Ovary (tissue), 9 donors: ENCODE data around the gene RNF8. TPM values are rescaled to one million over a fixed set of nuclear protein-coding genes. Genes with fewer than 3 reads are reported as not detected.

Source experiments
- DNase-seq, 5 donors: peaks; one replicate each; pipeline ENCODE4 v3.0.0-alpha.2; 2019 to 2020
- H3K27ac ChIP-seq, 2 donors: fragments of 200-600 bp; one replicate each; pipeline versions ENCODE4 v1.5.1 to v1.8.0; 2019 to 2022
- H3K27me3 ChIP-seq: fragments of 200-600 bp; one replicate; pipeline ENCODE4 v1.8.0; 2022
- H3K36me3 ChIP-seq: fragments of 200-600 bp; sonication (generic); one replicate; pipeline ENCODE4 v1.5.1; 2019
- H3K4me1 ChIP-seq: one replicate; pipeline ENCODE4 v1.8.1; 2013; ENCODE audit warnings: mild to moderate bottlenecking, moderate library complexity; ENCODE audit not compliant: insufficient read depth
- H3K4me3 ChIP-seq: fragments of 200-600 bp; sonication (generic); one replicate; pipeline ENCODE4 v1.5.1; 2017
- H3K9me3 ChIP-seq, 2 donors: fragments of 200-600 bp in 1 of 2; sonication (generic) in 1 of 2; one replicate each; pipeline versions ENCODE4 v1.5.1 to v1.8.1; 2013 to 2019; ENCODE audit warnings: mild to moderate bottlenecking in 1 of 2, moderate library complexity in 1 of 2
- EP300 ChIP-seq: sonication (generic); formaldehyde crosslinking; IDR thresholded peaks from one replicate; pipeline ENCODE4 v1.6.1; 2017; ENCODE audit warnings: antibody characterized with exemption
- POLR2A ChIP-seq: fragments of 450-650 bp; IDR thresholded peaks from one replicate; pipeline ENCODE4 v1.6.1; 2017; ENCODE audit warnings: antibody characterized with exemption, mild to moderate bottlenecking, moderate library complexity
- WGBS, 3 donors: extraction: QIAGEN DNeasy Blood & Tissue Kit in 1 of 3; methylation state at CpG; one replicate each; pipeline versions ENCODE4 v1.1.5 to v1.1.7; 2013 to 2017; 5-methylcytosine and 5-hydroxymethylcytosine counted together
- intact Hi-C, 4 donors: fragments of 100-400 bp; cut with DNase I; formaldehyde crosslinking; loops; one replicate each; pipeline versions ENCODE4 v1.11.0 to v1.15.1; 2022 to 2023
- polyA plus RNA-seq, 2 donors: library from polyadenylated mRNA; stranded (reverse); fragments of 200-250 nt in 1 of 2; fragments of 350-450 nt in 1 of 2; fragmentation: Illumina TruSeq in 1 of 2; extraction: RNeasy Lipid Tissue Mini Kit (QIAGEN cat#74804) in 1 of 2; gene quantifications; one replicate each; pipeline ENCODE4 v1.2.3, GENCODE V29; 2013 to 2014
- total RNA-seq, 7 donors: library from RNA; depleted of rRNA in 2 of 7; stranded (reverse); fragments of >200 nt in 2 of 7; fragmentation: NEBNext Ultra II Directional in 3 of 7; extraction: Animal tissue kit (Norgen Biotek cat#: 25700) in 3 of 7; gene quantifications; one replicate each; pipeline versions ENCODE4 v1.1.0 to v1.2.4, GENCODE V29; 2016 to 2023
- TF ChIP-seq, protein P1 (sequence below), 3 donors: fragments of 450-650 bp in 2 of 3; fragments of 200-600 bp in 1 of 3; IDR thresholded peaks; one replicate each; pipeline versions ENCODE4 v1.5.1 to v1.8.0; 2016 to 2022; ENCODE audit warnings: antibody characterized with exemption in 3 of 3, mild to moderate bottlenecking in 1 of 3
- donor health status: DM: no; HTN: no; CAD: no; lungs with moderate emphysema.
- donor health status: DM: no; HTN: no; CAD: no.
- donor health status: Bipolar disorder and iron deficiency.
- donor health status: DM: yes; HTN: yes; CAD: no.
- donor health status: DM: no; HTN: no; CAD: no.
- donor health status: DM: yes; HTN: yes; CAD: no.

The RNF8 gene
- total and polyA plus RNA-seq, 9 donors = 10.0 to 27.1 (median 17.6) TPM

DNA sequence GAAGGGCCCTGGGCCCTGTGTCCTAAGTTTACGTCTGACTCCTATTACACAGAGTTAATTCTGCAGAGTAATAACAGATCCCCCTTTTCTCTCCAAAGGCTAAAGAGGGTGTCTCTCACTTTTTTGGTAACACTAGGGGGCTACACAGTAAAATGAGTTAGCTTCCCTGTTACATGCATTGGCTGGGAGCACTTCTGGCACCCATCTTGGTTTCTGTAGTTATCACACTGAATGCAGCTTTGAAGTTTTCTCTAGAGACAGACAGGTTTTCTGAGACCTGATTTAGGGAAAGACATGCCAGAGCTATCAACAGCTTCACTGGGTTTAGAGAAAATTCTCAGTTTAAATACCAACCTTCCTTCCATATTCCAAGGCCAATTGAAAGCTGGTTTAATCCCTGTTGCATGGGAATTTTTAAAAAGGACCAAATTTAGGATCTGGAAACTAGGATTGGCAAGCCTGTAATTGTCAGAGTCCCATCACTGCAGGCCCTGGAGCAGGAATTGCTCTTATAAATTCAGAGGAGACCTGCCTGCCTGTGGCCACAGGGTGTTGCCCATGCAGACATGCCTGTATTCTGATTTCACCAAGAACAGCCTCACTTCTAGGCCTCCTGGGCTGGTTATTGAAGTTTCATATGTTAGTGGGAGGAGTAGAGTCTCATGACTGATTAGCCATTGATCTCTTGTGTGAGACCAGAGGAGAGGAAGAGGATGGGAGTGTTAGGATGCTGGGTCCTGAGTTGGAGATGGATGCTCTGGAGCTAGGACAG, 29.4 kb downstream of the RNF8 start:
- H3K27me3 ChIP-seq = no peaks in the 10 kb centered on the region
- TF ChIP-seq POLR2A = no peak
- TF ChIP-seq, protein P1, sequence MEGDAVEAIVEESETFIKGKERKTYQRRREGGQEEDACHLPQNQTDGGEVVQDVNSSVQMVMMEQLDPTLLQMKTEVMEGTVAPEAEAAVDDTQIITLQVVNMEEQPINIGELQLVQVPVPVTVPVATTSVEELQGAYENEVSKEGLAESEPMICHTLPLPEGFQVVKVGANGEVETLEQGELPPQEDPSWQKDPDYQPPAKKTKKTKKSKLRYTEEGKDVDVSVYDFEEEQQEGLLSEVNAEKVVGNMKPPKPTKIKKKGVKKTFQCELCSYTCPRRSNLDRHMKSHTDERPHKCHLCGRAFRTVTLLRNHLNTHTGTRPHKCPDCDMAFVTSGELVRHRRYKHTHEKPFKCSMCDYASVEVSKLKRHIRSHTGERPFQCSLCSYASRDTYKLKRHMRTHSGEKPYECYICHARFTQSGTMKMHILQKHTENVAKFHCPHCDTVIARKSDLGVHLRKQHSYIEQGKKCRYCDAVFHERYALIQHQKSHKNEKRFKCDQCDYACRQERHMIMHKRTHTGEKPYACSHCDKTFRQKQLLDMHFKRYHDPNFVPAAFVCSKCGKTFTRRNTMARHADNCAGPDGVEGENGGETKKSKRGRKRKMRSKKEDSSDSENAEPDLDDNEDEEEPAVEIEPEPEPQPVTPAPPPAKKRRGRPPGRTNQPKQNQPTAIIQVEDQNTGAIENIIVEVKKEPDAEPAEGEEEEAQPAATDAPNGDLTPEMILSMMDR (IDR thresholded peaks at IDR 0.05) = no peak
- no peaks in the 10 kb centered on the region for H3K9me3 ChIP-seq
- no peak overlapping the region for H3K27ac ChIP-seq
- H3K36me3 ChIP-seq = no peaks in the 10 kb centered on the region
- no peak for DNase-seq
- no peaks in the 10 kb centered on the region for H3K4me1 ChIP-seq
- intact Hi-C loops = no loop called here
- H3K4me3 ChIP-seq = no peak overlapping the region
- 91 to 93% (median 92%) methylated on average over 1 of the region's 1 CpG for whole genome bisulfite sequencing, 3 donors

DNA sequence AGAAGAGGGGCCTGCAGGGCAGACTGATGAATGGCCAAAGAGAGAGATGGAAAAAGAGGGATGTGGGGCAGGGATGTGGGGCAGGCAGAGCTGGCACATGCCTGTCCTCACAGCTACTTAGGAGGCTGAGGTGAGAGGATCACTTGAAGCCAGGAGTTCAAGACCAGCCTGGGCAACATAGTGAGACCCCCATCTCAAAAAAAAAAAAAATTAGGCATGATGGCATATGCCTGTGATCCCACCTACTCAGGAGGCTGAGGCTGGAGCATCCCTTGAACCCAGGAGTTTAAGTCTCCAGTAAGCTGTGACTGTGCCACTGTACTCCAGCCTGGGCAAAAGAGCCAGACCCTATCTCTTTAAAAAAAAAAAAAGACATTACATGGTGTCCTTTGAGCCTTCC, 34.8 kb downstream of the RNF8 start:
- DNase-seq = no peak
- no peak overlapping the region for H3K27ac ChIP-seq
- no peak overlapping the region for H3K4me3 ChIP-seq
- H3K9me3 ChIP-seq = no peaks in the 10 kb centered on the region
- H3K4me1 ChIP-seq = no peaks in the 10 kb centered on the region
- H3K36me3 ChIP-seq = no peaks in the 10 kb centered on the region
- intact Hi-C loops = no loop called here
- TF ChIP-seq, protein P1 (IDR thresholded peaks at IDR 0.05) = no peak
- no peak for TF ChIP-seq POLR2A
- no peak for TF ChIP-seq EP300
- H3K27me3 ChIP-seq = no peaks in the 10 kb centered on the region

DNA sequence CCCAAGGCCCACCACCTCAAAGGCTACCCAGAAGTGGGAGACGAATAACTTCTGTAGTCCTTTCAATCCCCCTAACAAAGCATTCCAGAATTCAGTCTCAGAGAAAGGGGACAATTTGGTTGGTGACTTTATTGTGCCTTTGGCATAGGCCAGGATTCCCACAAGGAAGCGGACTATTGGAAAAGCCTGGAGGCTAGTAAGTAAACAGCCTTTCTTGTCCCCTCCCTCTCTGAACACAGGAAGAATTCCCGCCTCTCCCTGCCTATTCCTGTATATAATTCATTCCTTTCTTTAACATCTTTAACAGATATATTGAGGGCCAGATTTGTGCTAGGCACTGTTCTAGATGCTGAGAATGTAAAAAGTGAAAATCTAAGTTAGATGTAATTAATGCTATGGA, 36.1 kb downstream of the RNF8 start:
- H3K27ac ChIP-seq = no peak overlapping the region
- H3K9me3 ChIP-seq = no peaks in the 10 kb centered on the region
- no peak for DNase-seq
- intact Hi-C loops = no loop called here
- no peaks in the 10 kb centered on the region for H3K27me3 ChIP-seq
- TF ChIP-seq, protein P1 (IDR thresholded peaks at IDR 0.05) = no peak
- TF ChIP-seq POLR2A = no peak
- no peak for TF ChIP-seq EP300
- no peaks in the 10 kb centered on the region for H3K36me3 ChIP-seq
- 91 to 95% (median 95%) methylated on average over 3 of the region's 3 CpGs for WGBS, 3 donors
- H3K4me3 ChIP-seq = no peak overlapping the region
- H3K4me1 ChIP-seq = no peaks in the 10 kb centered on the region

DNA sequence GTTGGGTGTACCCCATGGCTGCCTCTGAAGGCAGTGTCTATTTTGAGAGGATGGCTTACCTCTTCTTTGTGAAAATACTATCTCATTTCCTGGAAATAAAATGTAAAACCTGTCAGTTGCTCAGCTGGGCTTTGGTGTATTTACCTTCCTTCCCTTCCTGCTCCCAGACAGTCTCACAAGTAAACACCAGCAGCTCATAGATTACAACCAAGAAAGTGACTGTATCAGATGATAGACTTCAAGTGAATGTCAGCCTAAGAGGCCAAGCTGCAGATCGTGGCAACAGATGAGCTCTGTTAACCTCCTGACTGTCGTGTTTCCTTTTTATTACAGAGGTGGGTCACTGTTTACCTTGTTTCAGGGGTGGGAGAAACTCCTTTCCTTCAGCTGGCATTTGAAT, 37.3 kb downstream of the RNF8 start:
- no peaks in the 10 kb centered on the region for H3K27me3 ChIP-seq
- TF ChIP-seq EP300 (no peak), POLR2A (no peak)
- TF ChIP-seq, protein P1 (IDR thresholded peaks at IDR 0.05) = no peak
- no peaks in the 10 kb centered on the region for H3K4me1 ChIP-seq
- 60 to 74% (median 60%) methylated on average over 2 of the region's 2 CpGs for WGBS, 3 donors
- H3K27ac ChIP-seq = no peak overlapping the region
- H3K4me3 ChIP-seq = no peak overlapping the region
- no peaks in the 10 kb centered on the region for H3K36me3 ChIP-seq
- DNase-seq = no peak
- no peaks in the 10 kb centered on the region for H3K9me3 ChIP-seq
- intact Hi-C loops = no loop called here
